Ovary (tissue), 9 donors: Measurements from ENCODE around the gene SLC29A4. TPM values are rescaled to one million over a fixed set of nuclear protein-coding genes. Genes with fewer than 3 reads are reported as not detected.
"Not testable (repeated sequence)": the region's sequence is repeated elsewhere in the genome, so short reads cannot be mapped to it uniquely, and the experiment has no call there.

ENCODE experiments used
- DNase-seq, 5 donors: peaks; one replicate each; pipeline ENCODE4 v3.0.0-alpha.2; 2019 to 2020
- H3K27ac ChIP-seq, 2 donors: fragments of 200-600 bp; one replicate each; pipeline versions ENCODE4 v1.5.1 to v1.8.0; 2019 to 2022
- H3K27me3 ChIP-seq: fragments of 200-600 bp; one replicate; pipeline ENCODE4 v1.8.0; 2022
- H3K36me3 ChIP-seq: fragments of 200-600 bp; sonication (generic); one replicate; pipeline ENCODE4 v1.5.1; 2019
- H3K4me1 ChIP-seq: one replicate; pipeline ENCODE4 v1.8.1; 2013; ENCODE audit warnings: mild to moderate bottlenecking, moderate library complexity; ENCODE audit not compliant: insufficient read depth
- H3K4me3 ChIP-seq: fragments of 200-600 bp; sonication (generic); one replicate; pipeline ENCODE4 v1.5.1; 2017
- H3K9me3 ChIP-seq, 2 donors: fragments of 200-600 bp in 1 of 2; sonication (generic) in 1 of 2; one replicate each; pipeline versions ENCODE4 v1.5.1 to v1.8.1; 2013 to 2019; ENCODE audit warnings: mild to moderate bottlenecking in 1 of 2, moderate library complexity in 1 of 2
- CTCF ChIP-seq, 3 donors: fragments of 450-650 bp in 2 of 3; fragments of 200-600 bp in 1 of 3; IDR thresholded peaks; one replicate each; pipeline versions ENCODE4 v1.5.1 to v1.8.0; 2016 to 2022; ENCODE audit warnings: antibody characterized with exemption in 3 of 3, mild to moderate bottlenecking in 1 of 3
- EP300 ChIP-seq: sonication (generic); formaldehyde crosslinking; IDR thresholded peaks from one replicate; pipeline ENCODE4 v1.6.1; 2017; ENCODE audit warnings: antibody characterized with exemption
- POLR2A ChIP-seq: fragments of 450-650 bp; IDR thresholded peaks from one replicate; pipeline ENCODE4 v1.6.1; 2017; ENCODE audit warnings: antibody characterized with exemption, mild to moderate bottlenecking, moderate library complexity
- WGBS, 3 donors: extraction: QIAGEN DNeasy Blood & Tissue Kit in 1 of 3; methylation state at CpG; one replicate each; pipeline versions ENCODE4 v1.1.5 to v1.1.7; 2013 to 2017; 5-methylcytosine and 5-hydroxymethylcytosine counted together
- intact Hi-C, 4 donors: fragments of 100-400 bp; cut with DNase I; formaldehyde crosslinking; loops; one replicate each; pipeline versions ENCODE4 v1.11.0 to v1.15.1; 2022 to 2023
- polyA plus RNA-seq, 2 donors: library from polyadenylated mRNA; stranded (reverse); fragments of 200-250 nt in 1 of 2; fragments of 350-450 nt in 1 of 2; fragmentation: Illumina TruSeq in 1 of 2; extraction: RNeasy Lipid Tissue Mini Kit (QIAGEN cat#74804) in 1 of 2; gene quantifications; one replicate each; pipeline ENCODE4 v1.2.3, GENCODE V29; 2013 to 2014
- total RNA-seq, 7 donors: library from RNA; depleted of rRNA in 2 of 7; stranded (reverse); fragments of >200 nt in 2 of 7; fragmentation: NEBNext Ultra II Directional in 3 of 7; extraction: Animal tissue kit (Norgen Biotek cat#: 25700) in 3 of 7; gene quantifications; one replicate each; pipeline versions ENCODE4 v1.1.0 to v1.2.4, GENCODE V29; 2016 to 2023
- donor health status: DM: no; HTN: no; CAD: no; lungs with moderate emphysema.
- donor health status: DM: no; HTN: no; CAD: no.
- donor health status: Bipolar disorder and iron deficiency.
- donor health status: DM: yes; HTN: yes; CAD: no.
- donor health status: DM: no; HTN: no; CAD: no.
- donor health status: DM: yes; HTN: yes; CAD: no.

Gene SLC29A4
- total and polyA plus RNA-seq, 9 donors: 1.1 to 9.9 (median 2.2) TPM

DNA sequence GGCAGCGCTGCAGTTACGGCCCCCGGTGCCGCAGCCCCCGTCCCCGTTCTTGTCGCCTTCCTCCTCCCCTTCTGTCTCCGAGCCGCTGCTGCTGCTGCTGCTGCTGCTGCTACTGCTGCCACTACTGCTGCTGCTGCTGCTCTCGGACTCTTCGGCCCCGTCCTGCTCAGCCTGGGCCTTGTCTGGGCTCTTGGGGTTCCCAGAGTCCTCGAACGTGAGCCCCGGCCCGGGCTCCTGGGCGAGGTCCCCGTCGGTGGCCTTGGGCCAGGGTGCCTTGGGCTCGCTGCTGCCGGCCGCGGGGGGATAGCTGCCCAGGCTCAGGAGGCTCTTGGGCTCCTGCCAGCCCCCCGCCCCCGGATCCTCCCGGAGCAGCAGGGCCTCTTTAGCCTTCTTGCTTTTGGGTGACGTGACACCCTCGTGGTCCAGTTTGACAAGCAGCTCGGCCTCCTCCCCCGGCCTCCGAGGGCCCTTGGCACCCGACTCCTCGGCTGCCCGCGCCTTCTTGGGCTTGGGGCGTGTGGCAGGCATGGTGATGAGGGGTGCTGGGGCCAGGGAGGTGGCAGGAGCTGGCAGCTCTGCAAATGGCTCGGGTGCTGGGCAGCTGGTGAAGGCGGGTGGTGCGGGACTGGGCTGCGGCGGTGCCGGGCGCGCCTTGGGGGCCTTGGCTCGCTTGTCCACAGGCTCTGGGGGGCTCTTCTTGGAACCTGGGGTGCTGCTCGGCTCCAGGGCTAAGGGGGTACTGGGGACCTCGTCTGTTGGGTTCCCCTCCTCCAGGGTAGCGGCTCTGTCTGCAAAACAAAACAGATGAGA is 30.5 kb downstream of the SLC29A4 start:
- not testable (repeated sequence) for H3K36me3 ChIP-seq, H3K27ac ChIP-seq

GRCh38 chr7:5314864-5315263 is 32.1 kb downstream of the SLC29A4 start:
- no peak for DNase-seq
- Histone ChIP-seq H3K4me1 (peaks cover 1% of the 10 kb centered on the region), H3K4me3 (no peak overlapping the region), H3K27ac (no peak overlapping the region), H3K36me3 (no peaks in the 10 kb centered on the region), H3K9me3 (peaks cover 0 to 6% of the 10 kb centered on the region in 2 donors), H3K27me3 (no peaks in the 10 kb centered on the region)
- WGBS, 3 donors: 87 to 93% (median 91%) methylated on average over 13 to 19 of the region's 19 CpGs
- intact Hi-C loops: no loop called here
- TF ChIP-seq POLR2A: no peak
- TF ChIP-seq EP300: no peak
- no peak for TF ChIP-seq CTCF (IDR thresholded peaks at IDR 0.05)

More for the DNA sequence above, 30.5 kb downstream of the SLC29A4 start:
- H3K4me1 ChIP-seq, H3K4me3 ChIP-seq, intact Hi-C loops, H3K9me3 ChIP-seq, H3K27me3 ChIP-seq: not testable (repeated sequence)
- 33 to 40% (median 38%) methylated on average over 41 to 46 of the region's 48 CpGs for WGBS, 3 donors
- peak; percentile 45 to 75 (median 55) for DNase-seq

DNA sequence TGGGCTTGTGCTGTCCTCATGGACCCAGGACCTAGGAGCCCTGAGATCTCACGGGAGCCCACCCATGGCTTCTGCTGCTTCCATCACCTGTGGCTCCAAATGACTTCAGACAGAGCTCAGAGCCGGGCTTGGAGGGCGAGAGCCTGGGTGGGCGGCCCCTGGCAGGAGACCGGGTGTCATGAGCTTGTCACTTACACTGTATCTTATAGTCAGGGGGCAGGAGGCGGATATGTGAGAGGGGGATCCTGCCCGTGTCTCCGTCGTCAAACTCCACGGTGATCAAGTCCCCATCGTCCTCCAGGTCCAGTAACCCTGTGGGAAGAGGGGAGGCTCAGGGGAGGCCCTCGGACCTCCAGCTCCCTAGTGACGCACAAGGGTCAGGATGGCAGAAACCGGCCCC is 33.0 kb downstream of the SLC29A4 start:
- Histone ChIP-seq H3K4me1 (peaks cover 1% of the 10 kb centered on the region), H3K4me3 (no peak overlapping the region), H3K27me3 (no peaks in the 10 kb centered on the region), H3K27ac (no peak overlapping the region), H3K36me3 (peaks cover 3% of the 10 kb centered on the region), H3K9me3 (peaks cover 0 to 8% of the 10 kb centered on the region in 2 donors)
- 88 to 96% (median 95%) methylated on average over 14 of the region's 14 CpGs for WGBS, 3 donors
- no peak for DNase-seq
- intact Hi-C loops: no loop called here
- TF ChIP-seq CTCF (IDR thresholded peaks at IDR 0.05): no peak
- no peak for TF ChIP-seq EP300
- TF ChIP-seq POLR2A: no peak

DNA sequence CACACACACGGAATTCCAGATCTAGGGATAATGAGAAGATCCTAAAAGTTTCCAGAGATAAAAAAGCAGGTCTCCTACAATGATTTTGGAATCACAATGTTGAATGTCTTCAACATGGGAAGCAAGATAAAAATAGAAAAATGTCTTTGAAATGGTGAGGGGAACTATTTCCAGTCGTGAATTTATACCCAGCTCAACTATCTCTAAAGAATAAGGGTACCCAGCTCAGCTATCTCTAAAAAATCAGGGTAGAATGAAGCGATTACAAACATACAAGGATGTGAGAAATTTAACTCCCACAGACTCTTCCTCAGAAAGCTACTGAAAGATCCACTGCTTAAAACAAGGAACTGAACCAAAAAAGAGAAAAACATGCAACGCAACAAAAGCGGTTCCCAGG is 35.9 kb downstream of the SLC29A4 start:
- DNase-seq, H3K4me3 ChIP-seq, H3K27me3 ChIP-seq, H3K4me1 ChIP-seq, intact Hi-C loops, H3K27ac ChIP-seq, H3K36me3 ChIP-seq: not testable (repeated sequence)
- peaks cover 0 to 11% of the 10 kb centered on the region in 2 donors for H3K9me3 ChIP-seq
- WGBS, 3 donors: 93 to 97% (median 96%) methylated on average over 5 of the region's 5 CpGs

GRCh38 chr7:5320391-5320790 is 37.6 kb downstream of the SLC29A4 start:
- intact Hi-C loops: no loop called here
- WGBS, 3 donors: 91 to 93% (median 92%) methylated on average over 13 of the region's 13 CpGs
- Histone ChIP-seq H3K36me3 (peaks cover 3% of the 10 kb centered on the region), H3K4me1 (no peaks in the 10 kb centered on the region), H3K27me3 (no peaks in the 10 kb centered on the region), H3K4me3 (no peak overlapping the region), H3K27ac (no peak overlapping the region), H3K9me3 (peaks cover 0 to 11% of the 10 kb centered on the region in 2 donors)
- no peak for DNase-seq
- TF ChIP-seq EP300 (no peak), POLR2A (no peak), CTCF (IDR thresholded peaks at IDR 0.05) (no peak)
